GM18526 (cell line): ENCODE data around the gene RCAN2.

Source experiments
- POLR2A ChIP-seq: IDR thresholded peaks from 3 replicates; pipeline ENCODE4 v1.6.1; 2011; ENCODE audit not compliant: insufficient read length; ENCODE audit errors: extremely low read depth

Gene RCAN2

GRCh38 chr6:46352541-46353268, 138.5 kb downstream of the RCAN2 start:
- no peak for TF ChIP-seq POLR2A

- TF ChIP-seq POLR2A, result no peak
Measured at GRCh38 chr6:46350714-46351113, 140.5 kb downstream of the RCAN2 start.

GRCh38 chr6:46347669-46348068, 143.6 kb downstream of the RCAN2 start:
- TF ChIP-seq POLR2A, result no peak

GRCh38 chr6:46340246-46340645, 151.0 kb downstream of the RCAN2 start:
- no peak for TF ChIP-seq POLR2A

GRCh38 chr6:46338131-46338530, 153.1 kb downstream of the RCAN2 start:
- TF ChIP-seq POLR2A, result no peak

- no peak for TF ChIP-seq POLR2A
Measured at GRCh38 chr6:46334442-46334841, 156.8 kb downstream of the RCAN2 start.

- no peak for TF ChIP-seq POLR2A
Measured at GRCh38 chr6:46333481-46333880, 157.8 kb downstream of the RCAN2 start.

GRCh38 chr6:46331461-46331860, 159.8 kb downstream of the RCAN2 start:
- no peak for TF ChIP-seq POLR2A

- TF ChIP-seq POLR2A, result no peak
Measured at GRCh38 chr6:46329568-46329967, 161.7 kb downstream of the RCAN2 start.

- TF ChIP-seq POLR2A, result no peak
Measured at GRCh38 chr6:46327779-46328178, 163.5 kb downstream of the RCAN2 start.

- TF ChIP-seq POLR2A, result no peak
Measured at GRCh38 chr6:46325561-46326530, 165.4 kb downstream of the RCAN2 start.

GRCh38 chr6:46324706-46325105, 166.5 kb downstream of the RCAN2 start:
- TF ChIP-seq POLR2A, result no peak

GRCh38 chr6:46323966-46324622, 167.2 kb downstream of the RCAN2 start:
- TF ChIP-seq POLR2A, result no peak

GRCh38 chr6:46323312-46323965, 167.8 kb downstream of the RCAN2 start:
- no peak for TF ChIP-seq POLR2A

- TF ChIP-seq POLR2A, result no peak
Measured at GRCh38 chr6:46320505-46320904, 170.7 kb downstream of the RCAN2 start.

- no peak for TF ChIP-seq POLR2A
Measured at GRCh38 chr6:46315589-46315988, 175.7 kb downstream of the RCAN2 start.

- no peak for TF ChIP-seq POLR2A
Measured at GRCh38 chr6:46312654-46313053, 178.6 kb downstream of the RCAN2 start.
